ENCODE results near the gene NEMP1. TPM values are rescaled to one million over a fixed set of nuclear protein-coding genes. Genes with fewer than 3 reads are reported as not detected.

NEMP1 gene
- polyA plus RNA-seq, 1 donor (not counting 4 experiments of a cell fraction or from before 2014, with no cell fraction given) = 18.6 TPM

- peaks cover 16% of the 10 kb centered on the region for H3K79me2 ChIP-seq (ENCODE audit: control insufficient read depth, insufficient read depth, low read length)
- peak overlapping the region; percentile 2 for H2AFZ ChIP-seq (ENCODE audit: control insufficient read depth, low read length)
- DNase-seq (ENCODE audit: low read depth, low spot score) (no peak), FAIRE-seq (no peak)
- H3K9me1 ChIP-seq (ENCODE audit: control insufficient read depth, extremely low read depth, insufficient read depth, low read length) = no peaks in the 10 kb centered on the region
- dilution Hi-C loops (cut with MboI; ENCODE audit: extremely low pct_ligation_motif_present, low sequenced_read_pairs) = no loop called here
- no peak for TF ChIP-seq CTCF (optimal IDR thresholded peaks at IDR 0.05 in 1 of 3, IDR thresholded peaks at IDR 0.05 in 1 of 3, conservative IDR thresholded peaks at IDR 0.05 in 1 of 3; ENCODE audit: extremely low read depth in 1 of 3, insufficient read depth in 2 of 3, low read length in 3 of 3)
- TF ChIP-seq EZH2 (IDR thresholded peaks at IDR 0.05; ENCODE audit: low read length) = no peak
- H3K27ac ChIP-seq (ENCODE audit: control insufficient read depth, insufficient read depth, low read length) = peak overlapping the region; percentile 95
- peak overlapping the region; percentile 97 for H3K4me2 ChIP-seq (ENCODE audit: control insufficient read depth, extremely low read depth, insufficient read depth, low read depth, low read length)
- peaks cover 32% of the 10 kb centered on the region for H3K4me1 ChIP-seq (ENCODE audit: control insufficient read depth, extremely low read depth, insufficient read depth, low read length)
- H3K9me3 ChIP-seq (ENCODE audit: control insufficient read depth, low read depth, low read length) = no peaks in the 10 kb centered on the region
- peak overlapping the region; percentile 91 for H3K9ac ChIP-seq (ENCODE audit: control insufficient read depth, extremely low read depth, insufficient read depth, low read length)
- peak overlapping the region in 2 of 3 experiments; percentile 82 to 83 for H3K4me3 ChIP-seq (ENCODE audit: control insufficient read depth in 2 of 3, extremely low read depth in 1 of 3, insufficient read depth in 2 of 3, low read depth in 1 of 3, low read length in 3 of 3)
- peaks cover 4% of the 10 kb centered on the region for H4K20me1 ChIP-seq (ENCODE audit: control insufficient read depth, extremely low read depth, insufficient read depth, low read length)
- H3K36me3 ChIP-seq (ENCODE audit: control insufficient read depth in 2 of 2, extremely low read depth in 1 of 2, insufficient read depth in 2 of 2, low read length in 2 of 2) = no peaks in the 10 kb centered on the region
- no peaks in the 10 kb centered on the region for H3K27me3 ChIP-seq (ENCODE audit: control insufficient read depth, extremely low read depth, insufficient read depth, low read length)
Measured at GRCh38 chr12:57085999-57086492, 7.5 kb upstream of the NEMP1 start.

- no peak overlapping the region for H3K9ac ChIP-seq (ENCODE audit: control insufficient read depth, extremely low read depth, insufficient read depth, low read length)
- no peaks in the 10 kb centered on the region for H3K9me1 ChIP-seq (ENCODE audit: control insufficient read depth, extremely low read depth, insufficient read depth, low read length)
- no peak overlapping the region for H2AFZ ChIP-seq (ENCODE audit: control insufficient read depth, low read length)
- no peaks in the 10 kb centered on the region for H3K27me3 ChIP-seq (ENCODE audit: control insufficient read depth, extremely low read depth, insufficient read depth, low read length)
- no peak overlapping the region for H3K4me2 ChIP-seq (ENCODE audit: control insufficient read depth, extremely low read depth, insufficient read depth, low read depth, low read length)
- no peaks in the 10 kb centered on the region for H4K20me1 ChIP-seq (ENCODE audit: control insufficient read depth, extremely low read depth, insufficient read depth, low read length)
- FAIRE-seq (no peak), DNase-seq (ENCODE audit: low read depth, low spot score) (no peak)
- no peaks in the 10 kb centered on the region for H3K36me3 ChIP-seq (ENCODE audit: control insufficient read depth in 2 of 2, extremely low read depth in 1 of 2, insufficient read depth in 2 of 2, low read length in 2 of 2)
- H3K9me3 ChIP-seq (ENCODE audit: control insufficient read depth, low read depth, low read length) = no peaks in the 10 kb centered on the region
- no peak for TF ChIP-seq CTCF (optimal IDR thresholded peaks at IDR 0.05 in 1 of 3, IDR thresholded peaks at IDR 0.05 in 1 of 3, conservative IDR thresholded peaks at IDR 0.05 in 1 of 3; ENCODE audit: extremely low read depth in 1 of 3, insufficient read depth in 2 of 3, low read length in 3 of 3)
- no peak for TF ChIP-seq EZH2 (IDR thresholded peaks at IDR 0.05; ENCODE audit: low read length)
- dilution Hi-C loops (cut with MboI; ENCODE audit: extremely low pct_ligation_motif_present, low sequenced_read_pairs) = no loop called here
- no peak overlapping the region for H3K4me3 ChIP-seq (ENCODE audit: control insufficient read depth in 2 of 3, extremely low read depth in 1 of 3, insufficient read depth in 2 of 3, low read depth in 1 of 3, low read length in 3 of 3)
- H3K79me2 ChIP-seq (ENCODE audit: control insufficient read depth, insufficient read depth, low read length) = peaks cover 14% of the 10 kb centered on the region
- peaks cover 10% of the 10 kb centered on the region for H3K4me1 ChIP-seq (ENCODE audit: control insufficient read depth, extremely low read depth, insufficient read depth, low read length)
- H3K27ac ChIP-seq (ENCODE audit: control insufficient read depth, insufficient read depth, low read length) = no peak overlapping the region
Measured at GRCh38 chr12:57080855-57081254, 2.3 kb upstream of the NEMP1 start.
